Right atrium auricular region (tissue), 2 donors: Measurements from ENCODE around the gene CDH2. TPM values are rescaled to one million over a fixed set of nuclear protein-coding genes. Genes with fewer than 3 reads are reported as not detected.

Experiments used
- DNase-seq: peaks from one replicate; pipeline ENCODE4 v3.0.0-alpha.2; 2019; ENCODE audit warnings: low spot score
- H3K27ac ChIP-seq, 2 donors: fragments of 200-600 bp; sonication (generic); 1 replicate in 1 of 2; 2 replicates in 1 of 2; pipeline ENCODE4 v1.5.1; 2016 to 2019
- H3K27me3 ChIP-seq, 2 donors: fragments of 200-600 bp; sonication (generic); one replicate each; pipeline versions ENCODE4 v1.5.1 to v1.6.0; 2017 to 2019
- H3K36me3 ChIP-seq: fragments of 200-600 bp; sonication (generic); one replicate; pipeline ENCODE4 v1.5.1; 2016
- H3K4me1 ChIP-seq, 2 donors: fragments of 200-600 bp; sonication (generic); one replicate each; pipeline versions ENCODE4 v1.5.1 to v1.6.0; 2017 to 2019
- H3K4me3 ChIP-seq, 2 donors: fragments of 200-600 bp; sonication (generic); 1 replicate in 1 of 2; 2 replicates in 1 of 2; pipeline ENCODE4 v1.5.1; 2017 to 2019; ENCODE audit warnings: mild to moderate bottlenecking in 1 of 2, moderate library complexity in 1 of 2
- H3K9me3 ChIP-seq, 2 donors: fragments of 200-600 bp; sonication (generic); one replicate each; pipeline ENCODE4 v1.5.1; 2019
- CTCF ChIP-seq, 2 donors: fragments of 200-600 bp; sonication (generic); IDR thresholded peaks; one replicate each; pipeline ENCODE4 v1.5.1; 2019; ENCODE audit warnings: antibody characterized with exemption in 2 of 2
- total RNA-seq, 2 donors: library from RNA; depleted of rRNA; stranded (reverse); fragments of >200 nt; gene quantifications; one replicate each; pipeline ENCODE4 v1.1.0, GENCODE V29; 2016

CDH2 gene
- total RNA-seq = 100 to 1,000 TPM; 205 to 269 TPM

GRCh38 chr18:28176948-28177827, at the start of gene CDH2:
Gene CDH2 (minus strand): TSS chr18:28177130. CDS start chr18:28177022, 108 bp downstream.
- Histone ChIP-seq H3K27ac (peak within 1 kb of the TSS; percentile 87 to 89), H3K4me3 (peak within 1 kb of the TSS; percentile 63 to 76), H3K36me3 (no peaks in the 10 kb centered on the region), H3K27me3 (no peaks in the 10 kb centered on the region), H3K4me1 (peaks cover 0 to 6% of the 10 kb centered on the region in 2 donors), H3K9me3 (no peaks in the 10 kb centered on the region)
- peak in 1 of 2 donors; percentile 40 for TF ChIP-seq CTCF (IDR thresholded peaks at IDR 0.05)
- DNase-seq = peak; percentile 72

- Histone ChIP-seq H3K9me3 (no peaks in the 10 kb centered on the region), H3K36me3 (no peaks in the 10 kb centered on the region), H3K27ac (no peak overlapping the region), H3K27me3 (no peaks in the 10 kb centered on the region), H3K4me1 (no peaks in the 10 kb centered on the region), H3K4me3 (no peak overlapping the region)
- no peak for DNase-seq
- no peak for TF ChIP-seq CTCF (IDR thresholded peaks at IDR 0.05)
Observed at GRCh38 chr18:28212060-28212459, 35.1 kb upstream of the CDH2 start.

GRCh38 chr18:28208712-28209265, 31.9 kb upstream of the CDH2 start:
- no peak overlapping the region for H3K4me3 ChIP-seq
- TF ChIP-seq CTCF (IDR thresholded peaks at IDR 0.05) = no peak
- no peak for DNase-seq
- no peak overlapping the region for H3K27ac ChIP-seq
- no peaks in the 10 kb centered on the region for H3K27me3 ChIP-seq
- H3K36me3 ChIP-seq = no peaks in the 10 kb centered on the region
- H3K4me1 ChIP-seq = no peaks in the 10 kb centered on the region
- H3K9me3 ChIP-seq = no peaks in the 10 kb centered on the region

- no peak for DNase-seq
- H3K4me3 ChIP-seq = no peak overlapping the region
- no peak for TF ChIP-seq CTCF (IDR thresholded peaks at IDR 0.05)
- no peaks in the 10 kb centered on the region for H3K4me1 ChIP-seq
- H3K9me3 ChIP-seq = no peaks in the 10 kb centered on the region
- no peaks in the 10 kb centered on the region for H3K27me3 ChIP-seq
- no peak overlapping the region for H3K27ac ChIP-seq
- no peaks in the 10 kb centered on the region for H3K36me3 ChIP-seq
Observed at GRCh38 chr18:28208268-28208667, 31.3 kb upstream of the CDH2 start.

- H3K27ac ChIP-seq = no peak overlapping the region
- no peaks in the 10 kb centered on the region for H3K4me1 ChIP-seq
- DNase-seq = no peak
- H3K27me3 ChIP-seq = no peaks in the 10 kb centered on the region
- no peak for TF ChIP-seq CTCF (IDR thresholded peaks at IDR 0.05)
- no peak overlapping the region for H3K4me3 ChIP-seq
- H3K9me3 ChIP-seq = no peaks in the 10 kb centered on the region
- no peaks in the 10 kb centered on the region for H3K36me3 ChIP-seq
Observed at GRCh38 chr18:28204154-28204553, 27.2 kb upstream of the CDH2 start.
